H1 (cell line): ENCODE results near the gene IRF4. TPM values are rescaled to one million over a fixed set of nuclear protein-coding genes. Genes with fewer than 3 reads are reported as not detected.

Source experiments
- CTCF ChIA-PET: fragments of 300-600 bp; sonication (Branson Sonifier 250); formaldehyde crosslinking; loops from one replicate; lab custom pipeline; 2021; ENCODE audit not compliant: partially characterized antibody; lab: Charles Lee
- POLR2A ChIA-PET: fragments of 300-600 bp; sonication (Branson Sonifier 250); formaldehyde crosslinking; loops from one replicate; lab custom pipeline; 2021; ENCODE audit warnings: inconsistent platforms; ENCODE audit not compliant: partially characterized antibody; lab: Charles Lee
- DNase-seq, 2 experiments: peaks; one replicate each; pipeline versions ENCODE4 v3.0.0 to v3.0.0-alpha.2; 2010 to 2022; ENCODE audit warnings: low spot score in 2 of 2, low read depth in 1 of 2, mixed read lengths in 1 of 2
- FAIRE-seq: peaks from 2 replicates; lab custom pipeline; 2011; peaks lifted over from hg19 to GRCh38; lab: Jason Lieb, UNC
- H2AFZ ChIP-seq: 2 replicates; pipeline ENCODE4 v1.8.1; 2012; ENCODE audit warnings: low read length, inconsistent platforms
- H2AK5ac ChIP-seq: 2 replicates; pipeline ENCODE4 v1.6.1; 2013; ENCODE audit warnings: low read depth, low read length
- H2BK120ac ChIP-seq: replicated peaks from 2 replicates; pipeline ENCODE3; 2013; ENCODE audit warnings: low read depth, low read length, inconsistent platforms
- H2BK12ac ChIP-seq: 2 replicates; pipeline ENCODE4 v1.6.1; 2013; ENCODE audit warnings: low read depth, low read length
- H2BK15ac ChIP-seq: 2 replicates; pipeline ENCODE4 v1.6.1; 2013; ENCODE audit warnings: low read length
- H2BK20ac ChIP-seq: 2 replicates; pipeline ENCODE4 v1.6.1; 2013; ENCODE audit warnings: low read length
- H2BK5ac ChIP-seq: 2 replicates; pipeline ENCODE4 v1.6.1; 2013; ENCODE audit warnings: low read depth, low read length
- H3K14ac ChIP-seq: 2 replicates; pipeline ENCODE4 v1.6.1; 2013; ENCODE audit warnings: inconsistent platforms; ENCODE audit not compliant: insufficient read length
- H3K18ac ChIP-seq: 2 replicates; pipeline ENCODE4 v1.6.1; 2013; ENCODE audit warnings: low read length; ENCODE audit errors: extremely low read depth
- H3K23ac ChIP-seq: 2 replicates; pipeline ENCODE4 v1.6.1; 2013; ENCODE audit warnings: inconsistent platforms; ENCODE audit not compliant: insufficient read length
- H3K23me2 ChIP-seq: 2 replicates; pipeline ENCODE4 v1.6.1; 2013; ENCODE audit warnings: low read depth, low read length
- H3K27ac ChIP-seq: 2 replicates; pipeline ENCODE4 v1.6.1; 2011; ENCODE audit warnings: low read depth, low read length, inconsistent platforms
- H3K27me3 ChIP-seq, 4 experiments: replicated peaks in 1 of 4; 1 replicate in 1 of 4; 2 replicates in 3 of 4; pipeline versions ENCODE4 v1.6.1 to v1.8.1; 2011 to 2013; ENCODE audit warnings: low read length in 3 of 4, mild to moderate bottlenecking in 3 of 4, inconsistent platforms in 2 of 4, mixed read lengths in 2 of 4, moderate library complexity in 1 of 4; ENCODE audit not compliant: control insufficient read depth in 3 of 4, insufficient read depth in 3 of 4; ENCODE audit errors: extremely low read depth in 1 of 4
- H3K36me3 ChIP-seq, 4 experiments: 2 replicates each; pipeline versions ENCODE4 v1.6.1 to v1.8.1; 2011 to 2013; ENCODE audit warnings: mild to moderate bottlenecking in 4 of 4, low read length in 3 of 4, moderate library complexity in 2 of 4, control low read depth in 1 of 4, inconsistent platforms in 1 of 4; ENCODE audit not compliant: insufficient read depth in 4 of 4, control insufficient read depth in 2 of 4
- H3K4ac ChIP-seq: replicated peaks from 2 replicates; pipeline ENCODE3; 2013; ENCODE audit warnings: low read length, low read depth, mixed read lengths, inconsistent platforms; ENCODE audit not compliant: insufficient read length
- H3K4me1 ChIP-seq, 4 experiments: replicated peaks in 1 of 4; 1 replicate in 1 of 4; 2 replicates in 3 of 4; pipeline versions ENCODE4 v1.6.1 to v1.8.1; 2011 to 2013; ENCODE audit warnings: low read length in 3 of 4, inconsistent platforms in 2 of 4, mixed read lengths in 1 of 4; ENCODE audit not compliant: insufficient read depth in 4 of 4, control insufficient read depth in 3 of 4
- H3K4me2 ChIP-seq, 2 experiments: 2 replicates each; pipeline versions ENCODE4 v1.6.1 to v1.8.1; 2011 to 2013; ENCODE audit warnings: low read depth in 2 of 2, low read length in 2 of 2, control low read depth in 1 of 2, inconsistent platforms in 1 of 2, mild to moderate bottlenecking in 1 of 2; ENCODE audit not compliant: insufficient read depth in 1 of 2
- H3K4me3 ChIP-seq, 4 experiments: fragments of 200-600, 300-600 bp in 1 of 4; sonication (generic), shearing (Covaris generic), sonication (Bioruptor Twin) in 1 of 4; 2 replicates each; pipeline versions ENCODE4 v1.5.1 to v1.8.1; 2011 to 2016; ENCODE audit warnings: low read length in 4 of 4, low read depth in 3 of 4, control low read depth in 2 of 4, inconsistent platforms in 2 of 4, mild to moderate bottlenecking in 2 of 4, mixed read lengths in 1 of 4, moderate library complexity in 1 of 4; ENCODE audit not compliant: insufficient read depth in 2 of 4; ENCODE audit errors: extremely low read depth in 1 of 4
- H3K56ac ChIP-seq: replicated peaks from 2 replicates; pipeline ENCODE3; 2013; ENCODE audit warnings: low read depth, mild to moderate bottlenecking, mixed read lengths, low read length, inconsistent platforms; ENCODE audit not compliant: insufficient read length
- H3K79me1 ChIP-seq: 2 replicates; pipeline ENCODE4 v1.6.1; 2013; ENCODE audit warnings: low read depth, low read length, control low read depth
- H3K79me2 ChIP-seq, 2 experiments: 2 replicates each; pipeline versions ENCODE4 v1.6.1 to v1.8.1; 2012 to 2013; ENCODE audit warnings: low read length in 2 of 2, mild to moderate bottlenecking in 2 of 2, inconsistent platforms in 1 of 2; ENCODE audit not compliant: insufficient read depth in 2 of 2, control insufficient read depth in 1 of 2
- H3K9ac ChIP-seq, 4 experiments: replicated peaks in 1 of 4; 1 replicate in 1 of 4; 2 replicates in 3 of 4; pipeline versions ENCODE4 v1.6.1 to v1.8.1; 2011 to 2013; ENCODE audit warnings: low read depth in 3 of 4, low read length in 3 of 4, control low read depth in 2 of 4, mild to moderate bottlenecking in 2 of 4, moderate library complexity in 2 of 4, inconsistent platforms in 1 of 4; ENCODE audit errors: extremely low read depth in 1 of 4
- H3K9me3 ChIP-seq, 2 experiments: 2 replicates each; pipeline versions ENCODE4 v1.6.1 to v1.8.1; 2012 to 2013; ENCODE audit warnings: mild to moderate bottlenecking in 2 of 2, moderate library complexity in 2 of 2, control low read depth in 1 of 2, inconsistent platforms in 1 of 2, low read depth in 1 of 2, low read length in 1 of 2, mixed read lengths in 1 of 2; ENCODE audit not compliant: insufficient read depth in 2 of 2
- H4K20me1 ChIP-seq, 2 experiments: replicated peaks in 1 of 2; 2 replicates each; pipeline versions ENCODE3 to v1.8.1; 2011 to 2013; ENCODE audit warnings: inconsistent platforms in 2 of 2, low read length in 2 of 2, mild to moderate bottlenecking in 1 of 2; ENCODE audit not compliant: insufficient read depth in 2 of 2, control insufficient read depth in 1 of 2
- H4K5ac ChIP-seq: 2 replicates; pipeline ENCODE4 v1.6.1; 2013; ENCODE audit warnings: low read length, low read depth, mixed read lengths, inconsistent platforms; ENCODE audit not compliant: insufficient read length
- H4K8ac ChIP-seq: 2 replicates; pipeline ENCODE4 v1.8.0; 2013; ENCODE audit warnings: mild to moderate bottlenecking, moderate library complexity, low read length, inconsistent platforms; ENCODE audit not compliant: insufficient read depth; ENCODE audit errors: extremely low read depth
- H4K91ac ChIP-seq: replicated peaks from 2 replicates; pipeline ENCODE3; 2013; ENCODE audit warnings: low read length, mixed read lengths, inconsistent platforms; ENCODE audit not compliant: insufficient read length
- BRCA1 ChIP-seq: IDR thresholded peaks from 2 replicates; pipeline ENCODE4 v1.6.1; 2012; ENCODE audit warnings: low read depth, low read length, improper control_type of control experiment
- CBX8 ChIP-seq: fragments of 300-800, 300-1000 bp; sonication (generic); IDR thresholded peaks from 2 replicates; pipeline ENCODE4 v1.7.1; 2016; ENCODE audit warnings: low read depth, low read length, borderline replicate concordance
- GTF2F1 ChIP-seq: IDR thresholded peaks from 2 replicates; pipeline ENCODE4 v1.6.1; 2012; ENCODE audit warnings: low read depth, low read length, improper control_type of control experiment, borderline replicate concordance
- POLR2A ChIP-seq, 2 experiments: IDR thresholded peaks; 1 replicate in 1 of 2; 2 replicates in 1 of 2; pipeline ENCODE4 v1.6.1; 2011; ENCODE audit warnings: low read depth in 2 of 2, low read length in 2 of 2, mild to moderate bottlenecking in 2 of 2; ENCODE audit errors: control extremely low read depth in 1 of 2
- TAF7 ChIP-seq: optimal IDR thresholded peaks from 2 replicates; pipeline ENCODE3; 2011; ENCODE audit warnings: low read depth, mild to moderate bottlenecking, inconsistent platforms, low read length, moderate library complexity, borderline replicate concordance
- YY1 ChIP-seq: IDR thresholded peaks from 2 replicates; pipeline ENCODE4 v1.6.1; 2011; ENCODE audit warnings: low read depth, mild to moderate bottlenecking, low read length
- ZNF274 ChIP-seq: IDR thresholded peaks from 2 replicates; pipeline ENCODE4 v1.7.0; 2012; ENCODE audit warnings: low read length, borderline replicate concordance; ENCODE audit errors: extremely low read depth
- WGBS, 2 experiments: shearing (Covaris generic) in 1 of 2; methylation state at CpG; one replicate each; pipeline versions ENCODE4 v1.1.6 to v1.1.7; 2013 to 2015; ENCODE audit warnings: low lambda C conversion rate in 2 of 2, mixed read lengths in 2 of 2, inconsistent platforms in 1 of 2, low coverage in 1 of 2, missing lambda C conversion rate in 1 of 2; ENCODE audit not compliant: insufficient replicate concordance in 2 of 2, insufficient coverage in 1 of 2, insufficient read length in 1 of 2; ENCODE audit errors: extremely low coverage in 1 of 2, missing lambda C conversion rate in 1 of 2; 5-methylcytosine and 5-hydroxymethylcytosine counted together
- polyA plus RNA-seq, 7 experiments: library from polyadenylated mRNA; depleted of rRNA in 3 of 7; stranded (reverse) in 5 of 7; unstranded in 2 of 7; fragments of >200 nt in 5 of 7; fragments of 200-250 nt in 2 of 7; gene quantifications; 1 replicate in 5 of 7; 2 replicates in 1 of 7; 4 replicates in 1 of 7; pipeline versions ENCODE4 v1.2.1 to v1.2.3, GENCODE V29; 2011 to 2013; ENCODE audit warnings: missing spikeins in 2 of 7, mixed read lengths in 2 of 7
- total RNA-seq: library from RNA; stranded (reverse); fragmentation: NEBNext Ultra II Directional; extraction: Animal tissue kit (Norgen Biotek cat#: 25700); gene quantifications from 2 replicates; pipeline ENCODE4 v1.2.1, GENCODE V29; 2021
- TF ChIP-seq, protein P1 (sequence below): IDR thresholded peaks from 2 replicates; pipeline ENCODE4 v1.6.1; 2012; ENCODE audit warnings: inconsistent platforms

IRF4 gene
- total and polyA plus RNA-seq, 2 of the 8 experiments (the other 6 are each of a cell fraction or from before 2014, with no cell fraction given): 0.77 to 2.1 TPM

DNA sequence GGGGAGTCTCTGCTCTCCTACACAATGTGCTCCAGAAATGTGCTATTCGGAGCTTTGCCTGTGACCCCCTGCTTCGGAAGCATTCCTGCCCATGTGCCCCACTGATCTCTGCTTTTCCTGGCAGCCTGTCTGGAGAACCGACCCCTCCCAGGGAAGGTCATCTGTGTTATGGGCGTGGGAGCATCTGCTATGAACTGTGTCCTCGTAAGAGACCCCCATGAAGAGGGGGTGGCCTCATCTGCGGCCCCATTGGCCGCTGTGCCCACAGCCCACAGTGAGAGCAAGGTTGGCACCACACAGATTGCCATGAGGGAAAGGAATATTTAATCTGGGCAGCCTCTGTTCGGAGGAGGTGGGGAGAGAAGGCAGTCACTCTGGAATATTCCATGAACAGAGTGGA, 32.7 kb upstream of the IRF4 start:
- no peak overlapping the region for H2AFZ ChIP-seq
- H4K5ac ChIP-seq: no peak overlapping the region
- H3K18ac ChIP-seq: no peak overlapping the region
- WGBS, 2 experiments: 87% methylated on average over 8 of the region's 8 CpGs; no CpG with 5 or more reads in 1 of the 2 experiments
- H3K23me2 ChIP-seq: no peaks in the 10 kb centered on the region
- DNase-seq (no peak), FAIRE-seq (no peak)
- H4K20me1 ChIP-seq: no peaks in the 10 kb centered on the region
- no peaks in the 10 kb centered on the region; a peak in 1 of 8 replicates for H3K36me3 ChIP-seq
- no peaks in the 10 kb centered on the region for H3K4me1 ChIP-seq
- no peak overlapping the region for H3K4me2 ChIP-seq
- TF ChIP-seq, protein P1, sequence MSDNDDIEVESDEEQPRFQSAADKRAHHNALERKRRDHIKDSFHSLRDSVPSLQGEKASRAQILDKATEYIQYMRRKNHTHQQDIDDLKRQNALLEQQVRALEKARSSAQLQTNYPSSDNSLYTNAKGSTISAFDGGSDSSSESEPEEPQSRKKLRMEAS: no peak
- no peak for TF ChIP-seq CBX8
- no peak for TF ChIP-seq YY1
- TF ChIP-seq BRCA1: no peak
- no peak for TF ChIP-seq POLR2A (IDR thresholded peaks at IDR 0.05; ENCODE audit: control extremely low read depth in 1 of 2, low read depth in 2 of 2, low read length in 2 of 2)
- TF ChIP-seq ZNF274: no peak
- no peak for TF ChIP-seq TAF7
- no peak for TF ChIP-seq GTF2F1
- H2BK15ac ChIP-seq: no peak overlapping the region
- no peak overlapping the region for H3K27ac ChIP-seq
- no peak overlapping the region for H2BK12ac ChIP-seq
- no peak overlapping the region for H4K91ac ChIP-seq
- H2BK120ac ChIP-seq: no peak overlapping the region
- no peak overlapping the region for H2BK20ac ChIP-seq
- no peak overlapping the region for H2AK5ac ChIP-seq
- H3K27me3 ChIP-seq: no peaks in the 10 kb centered on the region; a peak in 1 of 7 replicates
- no peaks in the 10 kb centered on the region for H3K79me1 ChIP-seq
- H3K14ac ChIP-seq: no peak overlapping the region
- H3K9ac ChIP-seq: no peak overlapping the region
- H4K8ac ChIP-seq: no peak overlapping the region
- no peak overlapping the region for H3K4me3 ChIP-seq
- ChIA-PET CTCF (interaction anchor here (1.1 to 6.4 kb wide), 3 partner anchors 7 to 170 kb away, joined by 3 to 48 read pairs (median 3); no protein-coding TSS in a partner anchor), POLR2A (no interaction called here)
- H2BK5ac ChIP-seq: no peak overlapping the region
- no peaks in the 10 kb centered on the region for H3K79me2 ChIP-seq
- peaks cover 59 to 81% of the 10 kb centered on the region in 2 experiments for H3K9me3 ChIP-seq
- no peak overlapping the region for H3K56ac ChIP-seq
- no peak overlapping the region for H3K4ac ChIP-seq
- no peak overlapping the region for H3K23ac ChIP-seq
